GM23338 (cell line): ENCODE data around the gene PTPN21. TPM values are rescaled to one million over a fixed set of nuclear protein-coding genes. Genes with fewer than 3 reads are reported as not detected.
A peak's percentile ranks its signal among the peaks of the same experiment; 100 is the strongest.

Experiments used
- ATAC-seq: fragments of 200-7000 bp; cut with Tn5 transposase; 3 replicates; pipeline ENCODE4 v1.9.1; 2020
- DNase-seq: peaks from one replicate; pipeline ENCODE4 v3.0.0-alpha.2; 2015; ENCODE audit warnings: low spot score
- H2AFZ ChIP-seq: fragments of 200-600 bp; sonication (generic); 2 replicates; pipeline ENCODE4 v1.8.0; 2016; ENCODE audit warnings: antibody characterized with exemption, mild to moderate bottlenecking, moderate library complexity
- H3F3A ChIP-seq: fragments of 200-600 bp; sonication (generic); replicated peaks from 2 replicates; pipeline ENCODE4 v1.8.0; 2017; ENCODE audit warnings: antibody characterized with exemption, mixed run types, low read depth
- H3K27ac ChIP-seq: fragments of 200-600 bp; sonication (generic); 2 replicates; pipeline ENCODE4 v1.6.1; 2016; ENCODE audit warnings: low read depth
- H3K27me3 ChIP-seq: fragments of 200-600 bp; sonication (generic); 2 replicates; pipeline ENCODE4 v1.8.0; 2016; ENCODE audit warnings: mild to moderate bottlenecking, mixed run types, moderate library complexity; ENCODE audit not compliant: insufficient read depth
- H3K36me3 ChIP-seq: fragments of 200-600 bp; sonication (generic); 2 replicates; pipeline ENCODE4 v1.8.0; 2016; ENCODE audit warnings: mild to moderate bottlenecking; ENCODE audit not compliant: insufficient read depth
- H3K4me1 ChIP-seq: fragments of 200-600 bp; sonication (generic); 2 replicates; pipeline ENCODE4 v1.8.0; 2016; ENCODE audit warnings: mild to moderate bottlenecking, moderate library complexity; ENCODE audit not compliant: insufficient read depth
- H3K4me2 ChIP-seq: fragments of 200-600 bp; sonication (generic); 2 replicates; pipeline ENCODE4 v1.7.1; 2017; ENCODE audit warnings: mixed run types
- H3K4me3 ChIP-seq: fragments of 200-600 bp; sonication (generic); 2 replicates; pipeline ENCODE4 v1.6.1; 2016; ENCODE audit warnings: mixed run types
- H3K79me2 ChIP-seq: fragments of 200-600 bp; sonication (generic); replicated peaks from 2 replicates; pipeline ENCODE4 v1.8.0; 2017; ENCODE audit warnings: mild to moderate bottlenecking; ENCODE audit not compliant: insufficient read depth
- H3K9me2 ChIP-seq: fragments of 200-600 bp; sonication (generic); 2 replicates; pipeline ENCODE4 v1.8.0; 2017; ENCODE audit not compliant: insufficient read depth
- H4K20me1 ChIP-seq: fragments of 200-600 bp; sonication (generic); replicated peaks from 2 replicates; pipeline ENCODE4 v1.8.0; 2017; ENCODE audit warnings: mild to moderate bottlenecking; ENCODE audit not compliant: insufficient read depth
- H3K27ac Mint-ChIP-seq: 2 replicates; pipeline ENCODE4 v1.8.0; 2020; ENCODE audit warnings: inconsistent platforms, mild to moderate bottlenecking, moderate library complexity, mixed read lengths
- H3K27me3 Mint-ChIP-seq: 3 replicates; pipeline ENCODE4 v1.8.0; 2022; ENCODE audit warnings: low read depth, mild to moderate bottlenecking, moderate library complexity, mixed read lengths, inconsistent platforms; ENCODE audit not compliant: insufficient read depth, poor library complexity
- H3K36me3 Mint-ChIP-seq: 3 replicates; pipeline ENCODE4 v1.8.0; 2021; ENCODE audit warnings: low read depth, mild to moderate bottlenecking, inconsistent platforms, moderate library complexity, mixed read lengths
- H3K4me1 Mint-ChIP-seq: 3 replicates; pipeline ENCODE4 v1.8.0; 2020; ENCODE audit warnings: mild to moderate bottlenecking, inconsistent platforms, mixed read lengths
- H3K4me3 Mint-ChIP-seq: 3 replicates; pipeline ENCODE4 v1.8.0; 2021; ENCODE audit warnings: moderate library complexity, mild to moderate bottlenecking, inconsistent platforms, mixed read lengths
- H3K9me3 Mint-ChIP-seq: 3 replicates; pipeline ENCODE4 v1.8.0; 2020; ENCODE audit warnings: moderate library complexity, mild to moderate bottlenecking, inconsistent platforms, mixed read lengths
- CTCF ChIP-seq, 2 experiments: fragments of 200-600 bp in 1 of 2; sonication (generic) in 1 of 2; conservative IDR thresholded peaks; 2 replicates each; pipeline versions ENCODE4 v1.5.1 to v1.6.1; 2016 to 2017; ENCODE audit warnings: antibody characterized with exemption in 2 of 2, low read depth in 2 of 2, mild to moderate bottlenecking in 2 of 2, moderate library complexity in 1 of 2
- EZH2 ChIP-seq: fragments of 200-600 bp; sonication (generic); IDR thresholded peaks from one replicate; pipeline ENCODE4 v1.8.0; 2017; ENCODE audit warnings: antibody characterized with exemption, mild to moderate bottlenecking, low read depth; ENCODE audit not compliant: unreplicated experiment
- EZH2phosphoT487 ChIP-seq: fragments of 200-600 bp; sonication (generic); IDR thresholded peaks from one replicate; pipeline ENCODE4 v1.8.1; 2018; ENCODE audit warnings: antibody characterized with exemption; ENCODE audit not compliant: unreplicated experiment
- JUNB ChIP-seq: IDR thresholded peaks from one replicate; pipeline ENCODE4 v1.6.1; 2016; ENCODE audit warnings: antibody characterized with exemption; ENCODE audit not compliant: unreplicated experiment
- NANOG ChIP-seq: IDR thresholded peaks from 2 replicates; pipeline ENCODE4 v1.6.1; 2016; ENCODE audit warnings: antibody characterized with exemption, borderline replicate concordance
- POLR2AphosphoS5 ChIP-seq: IDR thresholded peaks from 2 replicates; pipeline ENCODE4 v1.6.1; 2016; ENCODE audit warnings: antibody characterized with exemption, low read depth
- STAT1 ChIP-seq: IDR thresholded peaks from one replicate; pipeline ENCODE4 v1.6.1; 2016; ENCODE audit warnings: antibody characterized with exemption; ENCODE audit not compliant: unreplicated experiment
- ZNF114 ChIP-seq: fragments of 250-450 bp; sonication (Bioruptor Pico); IDR thresholded peaks from 2 replicates; pipeline ENCODE4 v1.5.0; 2020; ENCODE audit warnings: mild to moderate bottlenecking, moderate library complexity
- long read RNA-seq: library from polyadenylated mRNA; unstranded; transcript quantifications from one replicate; pipeline ENCODE4 v2.0.0, GENCODE V29; 2020; ENCODE audit not compliant: unreplicated experiment
- polyA plus RNA-seq: library from polyadenylated mRNA; unstranded; fragments of >200 nt; fragmentation: Nextera tagmentation; extraction: Ambion mirVana; gene quantifications from 2 replicates; pipeline ENCODE4 v1.2.1, GENCODE V29; 2016
- total RNA-seq: library from RNA; depleted of rRNA; stranded (reverse); fragments of >200 nt; shearing (Covaris generic); gene quantifications from 2 replicates; pipeline ENCODE4 v1.2.3, GENCODE V29; 2014; rRNA removed
- TF ChIP-seq, protein P1 (sequence below): IDR thresholded peaks from 2 replicates; pipeline ENCODE4 v1.6.1; 2016; ENCODE audit warnings: antibody characterized with exemption

Gene PTPN21
- total RNA-seq: 5.2 and 5.6 TPM in 2 replicates
- polyA plus RNA-seq: 2.3 and 2.7 TPM in 2 replicates
- long read RNA-seq: 0 reads

GRCh38 chr14:88554457-88555286, at the start of gene PTPN21:
Gene PTPN21 (minus strand): TSS chr14:88555007. CDS start chr14:88550417, 4,590 bp downstream.
- peak within 1 kb of the TSS; percentile 88 for H3K4me2 ChIP-seq
- H3K4me1 ChIP-seq: peaks cover 26% of the 10 kb centered on the region
- H3F3A ChIP-seq: 0 out of 2 replicates have a peak, but pooled peaks cover 3% of the 10 kb centered on the region
- H3K4me3 ChIP-seq: peak within 1 kb of the TSS; percentile 89
- no peaks in the 10 kb centered on the region for H3K36me3 ChIP-seq
- Mint-ChIP-seq H3K27ac (peak within 1 kb of the TSS; percentile 87), H3K4me3 (peak within 1 kb of the TSS; percentile 94), H3K27me3 (peaks cover 15% of the 10 kb centered on the region), H3K4me1 (peaks cover 25% of the 10 kb centered on the region), H3K9me3 (no peaks in the 10 kb centered on the region), H3K36me3 (no peaks in the 10 kb centered on the region; the same call in 2 of the 3 replicates)
- TF ChIP-seq, protein P1, sequence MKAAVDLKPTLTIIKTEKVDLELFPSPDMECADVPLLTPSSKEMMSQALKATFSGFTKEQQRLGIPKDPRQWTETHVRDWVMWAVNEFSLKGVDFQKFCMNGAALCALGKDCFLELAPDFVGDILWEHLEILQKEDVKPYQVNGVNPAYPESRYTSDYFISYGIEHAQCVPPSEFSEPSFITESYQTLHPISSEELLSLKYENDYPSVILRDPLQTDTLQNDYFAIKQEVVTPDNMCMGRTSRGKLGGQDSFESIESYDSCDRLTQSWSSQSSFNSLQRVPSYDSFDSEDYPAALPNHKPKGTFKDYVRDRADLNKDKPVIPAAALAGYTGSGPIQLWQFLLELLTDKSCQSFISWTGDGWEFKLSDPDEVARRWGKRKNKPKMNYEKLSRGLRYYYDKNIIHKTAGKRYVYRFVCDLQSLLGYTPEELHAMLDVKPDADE: peak; percentile 37; the same call in 1 of the 2 replicates
- no peak for TF ChIP-seq NANOG
- peak; percentile 53 for TF ChIP-seq POLR2AphosphoS5
- H3K9me2 ChIP-seq: no peaks in the 10 kb centered on the region
- ATAC-seq (peak; percentile 64), DNase-seq (peak; percentile 84)
- peak within 1 kb of the TSS; percentile 98 for H2AFZ ChIP-seq
- H3K27me3 ChIP-seq: peaks cover 19% of the 10 kb centered on the region
- H4K20me1 ChIP-seq: no peaks in the 10 kb centered on the region
- H3K79me2 ChIP-seq: peaks cover 20% of the 10 kb centered on the region
- H3K27ac ChIP-seq: peak within 1 kb of the TSS; percentile 86; the same call in 1 of the 2 replicates

DNA sequence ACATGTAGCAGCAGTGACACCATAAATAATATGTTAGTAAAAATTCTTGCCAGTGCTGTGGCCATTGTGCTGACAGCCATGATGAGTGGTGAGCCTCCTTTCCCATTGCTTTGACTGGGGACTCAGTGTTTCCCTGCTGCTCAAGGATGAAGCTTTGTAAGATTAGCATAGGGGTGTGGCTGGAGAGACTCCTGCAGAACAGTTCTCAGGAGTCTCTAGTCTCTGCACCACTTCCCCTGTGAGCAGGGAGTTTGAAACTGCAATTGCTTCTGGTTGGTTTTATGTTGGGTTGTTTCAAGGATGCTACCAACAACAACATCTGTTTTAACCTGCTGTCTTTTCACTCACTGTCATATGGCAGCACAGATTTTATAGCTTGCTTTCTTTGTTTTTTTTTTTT, 49.4 kb upstream of the PTPN21 start:
- no peak overlapping the region for H3K4me3 Mint-ChIP-seq
- TF ChIP-seq ZNF114 (CRISPR knock-in tag) (no peak), CTCF (conservative IDR thresholded peaks at IDR 0.05; ENCODE audit: low read depth in 2 of 2) (no peak), STAT1 (no peak), EZH2phosphoT487 (no peak), JUNB (no peak), EZH2 (no peak)
- TF ChIP-seq, protein P1: no peak
- Histone ChIP-seq H3K27ac (no peak overlapping the region), H3K9me2 (no peaks in the 10 kb centered on the region), H3K79me2 (peaks cover 8% of the 10 kb centered on the region; the same call in 1 of the 2 replicates), H3K4me1 (no peaks in the 10 kb centered on the region), H3K27me3 (no peaks in the 10 kb centered on the region), H3F3A (no peaks in the 10 kb centered on the region), H3K4me3 (no peak overlapping the region), H3K36me3 (peaks cover 47% of the 10 kb centered on the region), H3K4me2 (no peak overlapping the region), H2AFZ (no peak overlapping the region), H4K20me1 (peaks cover 10% of the 10 kb centered on the region)
- peaks cover 3% of the 10 kb centered on the region for H3K27me3 Mint-ChIP-seq
- H3K36me3 Mint-ChIP-seq: peaks cover 87% of the 10 kb centered on the region
- no peak overlapping the region for H3K27ac Mint-ChIP-seq
- DNase-seq (peak; percentile 9), ATAC-seq (peak; percentile 53)
- H3K9me3 Mint-ChIP-seq: peaks cover 10% of the 10 kb centered on the region; the same call in 2 of the 3 replicates
- H3K4me1 Mint-ChIP-seq: peaks cover 16% of the 10 kb centered on the region
